Natural killer cell (primary cell): ENCODE results near the gene ACP2. TPM values are rescaled to one million over a fixed set of nuclear protein-coding genes. Genes with fewer than 3 reads are reported as not detected.

Experiments
- ATAC-seq, 3 donors: fragments of 150-1000 bp in 2 of 3; fragments of 200-7000 bp in 1 of 3; cut with Tn5 transposase; 1 replicate in 1 of 3; 2 replicates in 2 of 3; pipeline ENCODE4 v1.10.0; 2021; ENCODE audit warnings: mild to moderate bottlenecking in 2 of 3, moderate library complexity in 2 of 3
- DNase-seq, 2 donors: peaks; one replicate each; pipeline versions ENCODE4 v3.0.0 to v3.0.0-alpha.2; 2013 to 2021; ENCODE audit warnings: mixed read lengths in 1 of 2
- H3K27ac ChIP-seq: one replicate; pipeline ENCODE4 v1.5.1; 2013; ENCODE audit warnings: mild to moderate bottlenecking, low read length
- H3K27me3 ChIP-seq: one replicate; pipeline ENCODE4 v1.6.1; 2013; ENCODE audit warnings: low read length; ENCODE audit not compliant: control insufficient read depth, insufficient read depth
- H3K36me3 ChIP-seq: one replicate; pipeline ENCODE4 v1.6.1; 2013; ENCODE audit warnings: low read length; ENCODE audit not compliant: control insufficient read depth, insufficient read depth
- H3K4me1 ChIP-seq: one replicate; pipeline ENCODE4 v1.6.1; 2013; ENCODE audit warnings: low read length; ENCODE audit not compliant: control insufficient read depth, insufficient read depth
- H3K4me3 ChIP-seq: one replicate; pipeline ENCODE4 v1.5.1; 2013; ENCODE audit warnings: low read length
- H3K9me3 ChIP-seq: one replicate; pipeline ENCODE4 v1.6.1; 2013; ENCODE audit warnings: low read length; ENCODE audit not compliant: control insufficient read depth, insufficient read depth
- H3K27ac Mint-ChIP-seq, 2 donors: one replicate each; pipeline ENCODE4 v1.8.0; 2022; ENCODE audit warnings: mild to moderate bottlenecking in 2 of 2, mixed read lengths in 2 of 2, moderate library complexity in 1 of 2
- H3K27me3 Mint-ChIP-seq, 2 donors: one replicate each; pipeline ENCODE4 v1.8.0; 2022; ENCODE audit warnings: low read depth in 2 of 2, mixed read lengths in 2 of 2
- H3K36me3 Mint-ChIP-seq: one replicate; pipeline ENCODE4 v1.8.0; 2022; ENCODE audit warnings: mixed read lengths
- H3K4me1 Mint-ChIP-seq, 2 donors: one replicate each; pipeline ENCODE4 v1.8.0; 2022; ENCODE audit warnings: mixed read lengths in 2 of 2
- H3K4me3 Mint-ChIP-seq: one replicate; pipeline ENCODE4 v1.8.0; 2022; ENCODE audit warnings: mild to moderate bottlenecking, moderate library complexity, mixed read lengths
- H3K9me3 Mint-ChIP-seq, 2 donors: one replicate each; pipeline ENCODE4 v1.8.0; 2022; ENCODE audit warnings: mixed read lengths in 2 of 2
- WGBS: methylation state at CpG from one replicate; pipeline ENCODE4 v1.1.7; 2013; ENCODE audit warnings: missing lambda C conversion rate; ENCODE audit not compliant: insufficient coverage; 5-methylcytosine and 5-hydroxymethylcytosine counted together
- intact Hi-C: fragments of 100-400 bp; cut with micrococcal nuclease; formaldehyde crosslinking; loops from one replicate; pipeline ENCODE4 v1.14.2; 2022
- total RNA-seq, 4 donors: library from RNA; stranded (reverse); fragments of 120-200 nt in 1 of 4; gene quantifications; one replicate each; pipeline versions ENCODE4 v1.2.3 to v1.2.4, GENCODE V29; 2013 to 2022
- TF ChIP-seq, protein P1 (sequence below): fragments of 200-600 bp; IDR thresholded peaks from one replicate; pipeline ENCODE4 v1.8.0; 2022; ENCODE audit warnings: antibody characterized with exemption

The ACP2 gene
- total RNA-seq, 3 donors from 2014 or later (not counting 1 experiment from before 2014, with no cell fraction given), result 15.5 to 21.9 (median 16.8) TPM

DNA sequence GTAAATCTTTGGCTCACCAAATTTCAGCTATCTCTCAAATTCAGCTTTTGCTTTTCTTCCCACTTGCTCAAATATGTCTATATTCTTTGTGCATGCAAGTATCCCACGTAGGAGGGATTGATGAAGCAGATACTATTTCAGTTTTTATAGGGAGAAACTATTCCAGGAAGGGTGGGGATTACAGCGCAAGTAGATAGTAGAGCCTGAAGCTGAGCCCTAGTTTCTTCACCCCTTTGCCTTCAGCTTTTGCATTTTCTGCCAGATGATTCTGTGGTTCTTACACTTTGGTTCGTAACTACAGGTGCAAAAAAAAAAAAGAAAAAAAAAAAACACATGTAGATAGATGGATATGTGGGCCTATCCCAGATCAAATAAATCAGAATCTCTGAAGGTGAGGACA is 3.1 kb upstream of the ACP2 start:
- TF ChIP-seq, protein P1, sequence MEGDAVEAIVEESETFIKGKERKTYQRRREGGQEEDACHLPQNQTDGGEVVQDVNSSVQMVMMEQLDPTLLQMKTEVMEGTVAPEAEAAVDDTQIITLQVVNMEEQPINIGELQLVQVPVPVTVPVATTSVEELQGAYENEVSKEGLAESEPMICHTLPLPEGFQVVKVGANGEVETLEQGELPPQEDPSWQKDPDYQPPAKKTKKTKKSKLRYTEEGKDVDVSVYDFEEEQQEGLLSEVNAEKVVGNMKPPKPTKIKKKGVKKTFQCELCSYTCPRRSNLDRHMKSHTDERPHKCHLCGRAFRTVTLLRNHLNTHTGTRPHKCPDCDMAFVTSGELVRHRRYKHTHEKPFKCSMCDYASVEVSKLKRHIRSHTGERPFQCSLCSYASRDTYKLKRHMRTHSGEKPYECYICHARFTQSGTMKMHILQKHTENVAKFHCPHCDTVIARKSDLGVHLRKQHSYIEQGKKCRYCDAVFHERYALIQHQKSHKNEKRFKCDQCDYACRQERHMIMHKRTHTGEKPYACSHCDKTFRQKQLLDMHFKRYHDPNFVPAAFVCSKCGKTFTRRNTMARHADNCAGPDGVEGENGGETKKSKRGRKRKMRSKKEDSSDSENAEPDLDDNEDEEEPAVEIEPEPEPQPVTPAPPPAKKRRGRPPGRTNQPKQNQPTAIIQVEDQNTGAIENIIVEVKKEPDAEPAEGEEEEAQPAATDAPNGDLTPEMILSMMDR, result no peak
- H3K4me1 Mint-ChIP-seq, result peaks cover 26 to 32% of the 10 kb centered on the region in 2 donors
- no peak for DNase-seq
- H3K4me1 ChIP-seq, result peaks cover 28% of the 10 kb centered on the region
- WGBS, result 56% methylated on average over 3 of the region's 3 CpGs
- no peak overlapping the region for H3K27ac Mint-ChIP-seq
- intact Hi-C loops, result no loop called here
- no peak overlapping the region for H3K4me3 ChIP-seq
- no peaks in the 10 kb centered on the region for H3K9me3 Mint-ChIP-seq
- no peaks in the 10 kb centered on the region for H3K27me3 Mint-ChIP-seq
- no peak for ATAC-seq
- no peak overlapping the region for H3K27ac ChIP-seq
- H3K4me3 Mint-ChIP-seq, result no peak overlapping the region
- H3K9me3 ChIP-seq, result no peaks in the 10 kb centered on the region
- H3K27me3 ChIP-seq, result no peaks in the 10 kb centered on the region
- H3K36me3 ChIP-seq, result no peaks in the 10 kb centered on the region
- no peaks in the 10 kb centered on the region for H3K36me3 Mint-ChIP-seq

DNA sequence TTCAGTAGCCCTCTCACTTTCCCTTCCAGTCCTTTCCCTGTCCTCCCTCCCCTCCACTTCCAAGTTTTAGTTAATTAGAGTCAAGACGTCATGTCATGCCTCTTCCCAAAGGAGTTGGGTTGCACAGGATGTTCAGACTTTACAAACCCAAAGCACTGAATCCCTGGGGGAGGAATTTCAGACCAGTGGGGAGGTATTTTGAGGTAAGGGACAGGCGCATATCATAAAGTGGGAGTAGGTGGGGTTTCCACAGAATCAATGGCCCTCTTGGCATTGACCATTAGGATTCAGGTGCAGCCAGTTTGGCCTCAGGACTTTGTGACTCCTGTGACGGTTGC is 733 bp upstream of the ACP2 start:
- Mint-ChIP-seq H3K36me3 (no peaks in the 10 kb centered on the region), H3K27ac (peak overlapping the region; percentile 94 to 98), H3K4me1 (peaks cover 26% of the 10 kb centered on the region in 2 donors), H3K27me3 (no peaks in the 10 kb centered on the region), H3K9me3 (no peaks in the 10 kb centered on the region), H3K4me3 (peak overlapping the region; percentile 99)
- Histone ChIP-seq H3K36me3 (peaks cover 13% of the 10 kb centered on the region), H3K4me1 (peaks cover 28% of the 10 kb centered on the region), H3K27me3 (no peaks in the 10 kb centered on the region), H3K4me3 (peak overlapping the region; percentile 70), H3K9me3 (no peaks in the 10 kb centered on the region), H3K27ac (no peak overlapping the region)
- intact Hi-C loops, result loop anchor here (2.0 kb wide), 3 partner anchors 35 to 549 kb away; partner anchors contain the start of genes ARHGAP1, CSTPP1, DDB2 and ZNF408
- WGBS, result 80% methylated on average over 3 of the region's 3 CpGs
- ATAC-seq (no peak), DNase-seq (no peak)
- TF ChIP-seq, protein P1, result no peak

DNA sequence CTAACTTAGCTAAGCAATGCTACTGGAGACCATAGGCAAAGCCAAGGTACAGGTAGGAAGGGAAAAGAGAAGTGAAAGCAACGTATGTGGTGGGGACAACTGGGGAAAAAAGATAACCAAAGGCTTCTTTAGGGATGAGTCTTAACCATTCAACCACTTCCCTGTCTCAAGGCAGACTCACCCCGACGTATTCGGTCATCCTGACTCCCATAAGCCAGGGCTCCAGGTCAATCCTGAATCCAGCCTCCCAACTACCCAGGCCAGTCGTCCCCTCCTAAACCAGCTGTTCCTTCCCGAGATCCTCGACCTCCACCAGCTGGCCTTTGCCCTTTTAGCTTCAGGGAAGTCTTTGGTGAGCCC is 330 bp downstream of the ACP2 start:
- DNase-seq, result no peak
- Mint-ChIP-seq H3K4me1 (peaks cover 26% of the 10 kb centered on the region in 2 donors), H3K36me3 (no peaks in the 10 kb centered on the region), H3K27ac (peak overlapping the region; percentile 94 to 98), H3K4me3 (peak overlapping the region; percentile 99), H3K9me3 (no peaks in the 10 kb centered on the region), H3K27me3 (no peaks in the 10 kb centered on the region)
- H3K4me3 ChIP-seq, result peak overlapping the region; percentile 70
- no peaks in the 10 kb centered on the region for H3K9me3 ChIP-seq
- H3K27me3 ChIP-seq, result no peaks in the 10 kb centered on the region
- intact Hi-C loops, result loop anchor here (1.0 to 2.0 kb wide), 4 partner anchors 21 to 547 kb away; partner anchors contain the start of genes ARHGAP1, CSTPP1, DDB2 and ZNF408
- 0% methylated on average over 7 of the region's 7 CpGs for WGBS
- H3K27ac ChIP-seq, result peak overlapping the region; percentile 61
- H3K4me1 ChIP-seq, result peaks cover 25% of the 10 kb centered on the region
- ATAC-seq, result peak in 2 of 3 donors; percentile 11 to 27
- peaks cover 17% of the 10 kb centered on the region for H3K36me3 ChIP-seq
- TF ChIP-seq, protein P1, result no peak

DNA sequence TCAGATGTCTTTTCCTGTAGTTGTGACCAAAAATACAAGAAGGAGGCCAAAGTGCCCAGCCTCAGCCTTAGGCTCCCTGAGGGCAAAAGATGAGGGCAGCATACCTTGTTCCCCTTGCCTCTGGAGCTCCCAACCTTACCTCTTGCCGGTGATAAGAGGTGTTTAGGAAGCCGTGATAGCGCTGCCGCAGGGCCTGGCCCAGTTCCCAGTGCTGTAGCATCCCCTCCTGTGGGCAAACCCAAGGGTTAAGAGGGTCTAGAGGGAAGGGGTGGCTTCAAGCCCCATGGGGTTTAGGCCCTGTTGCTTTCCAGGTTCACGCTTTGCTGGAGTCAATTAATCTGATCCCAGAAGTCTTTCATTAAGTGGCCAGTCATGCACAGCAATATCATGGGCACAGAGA is 1.1 kb downstream of the ACP2 start:
- no peaks in the 10 kb centered on the region for H3K9me3 Mint-ChIP-seq
- H3K27me3 Mint-ChIP-seq, result no peaks in the 10 kb centered on the region
- intact Hi-C loops, result no loop called here
- Histone ChIP-seq H3K27me3 (no peaks in the 10 kb centered on the region), H3K27ac (no peak overlapping the region), H3K4me1 (peaks cover 25% of the 10 kb centered on the region), H3K9me3 (no peaks in the 10 kb centered on the region), H3K4me3 (no peak overlapping the region), H3K36me3 (peaks cover 25% of the 10 kb centered on the region)
- no peaks in the 10 kb centered on the region for H3K36me3 Mint-ChIP-seq
- peak overlapping the region; percentile 99 for H3K4me3 Mint-ChIP-seq
- ATAC-seq (no peak), DNase-seq (peak in 1 of 2 donors; percentile 1)
- WGBS, result 89% methylated on average over 5 of the region's 5 CpGs
- no peak overlapping the region for H3K27ac Mint-ChIP-seq
- peaks cover 26% of the 10 kb centered on the region in 2 donors for H3K4me1 Mint-ChIP-seq
- TF ChIP-seq, protein P1, result no peak
